Measurements from ENCODE around the gene BBS9.

BBS9 gene

DNA sequence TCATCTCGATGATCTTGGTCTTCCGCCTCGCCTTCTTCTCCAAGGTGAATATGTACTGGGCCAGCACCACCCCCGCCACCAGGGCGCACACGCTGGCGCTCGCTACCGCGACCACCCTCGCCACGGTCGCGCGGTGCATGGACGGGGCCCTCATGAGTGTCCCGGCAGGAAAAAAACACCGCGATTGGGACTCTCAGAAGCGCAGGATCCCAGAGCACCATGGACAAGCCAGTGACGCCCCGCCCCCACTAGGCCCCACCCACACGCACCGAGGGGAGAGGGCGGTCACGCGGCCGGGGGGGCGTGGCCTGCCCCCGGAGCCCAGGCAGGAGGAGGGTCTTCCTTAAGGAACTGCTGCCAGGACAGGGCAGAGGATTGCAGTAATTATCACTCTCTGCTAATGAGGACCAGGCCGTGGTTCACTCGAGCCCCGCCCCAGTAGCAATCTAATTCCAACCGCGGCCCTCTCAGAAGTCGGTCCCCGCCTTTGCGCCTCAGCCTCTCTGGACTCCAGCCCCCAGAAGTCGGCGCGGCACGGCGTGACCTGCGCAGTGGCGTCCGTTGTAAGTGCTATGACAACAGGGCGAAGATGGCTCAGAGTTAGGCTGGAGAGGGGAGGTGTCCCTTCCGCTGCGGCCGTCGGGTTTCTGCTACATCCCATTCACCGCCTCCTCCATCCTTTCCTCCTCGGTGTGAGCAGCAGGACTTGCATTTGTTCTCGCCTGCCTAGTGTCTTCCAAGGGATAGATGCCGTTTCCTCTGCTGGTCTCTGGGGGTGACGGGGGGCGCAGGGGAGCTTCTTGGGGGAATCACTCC is at the start of gene BBS9:
TSS of gene BBS9 (plus strand) at position 575 of the 816 bp plus-strand sequence. CDS start 16,689 bp downstream, outside the sequence.
- TF ChIP-seq, protein P1, sequence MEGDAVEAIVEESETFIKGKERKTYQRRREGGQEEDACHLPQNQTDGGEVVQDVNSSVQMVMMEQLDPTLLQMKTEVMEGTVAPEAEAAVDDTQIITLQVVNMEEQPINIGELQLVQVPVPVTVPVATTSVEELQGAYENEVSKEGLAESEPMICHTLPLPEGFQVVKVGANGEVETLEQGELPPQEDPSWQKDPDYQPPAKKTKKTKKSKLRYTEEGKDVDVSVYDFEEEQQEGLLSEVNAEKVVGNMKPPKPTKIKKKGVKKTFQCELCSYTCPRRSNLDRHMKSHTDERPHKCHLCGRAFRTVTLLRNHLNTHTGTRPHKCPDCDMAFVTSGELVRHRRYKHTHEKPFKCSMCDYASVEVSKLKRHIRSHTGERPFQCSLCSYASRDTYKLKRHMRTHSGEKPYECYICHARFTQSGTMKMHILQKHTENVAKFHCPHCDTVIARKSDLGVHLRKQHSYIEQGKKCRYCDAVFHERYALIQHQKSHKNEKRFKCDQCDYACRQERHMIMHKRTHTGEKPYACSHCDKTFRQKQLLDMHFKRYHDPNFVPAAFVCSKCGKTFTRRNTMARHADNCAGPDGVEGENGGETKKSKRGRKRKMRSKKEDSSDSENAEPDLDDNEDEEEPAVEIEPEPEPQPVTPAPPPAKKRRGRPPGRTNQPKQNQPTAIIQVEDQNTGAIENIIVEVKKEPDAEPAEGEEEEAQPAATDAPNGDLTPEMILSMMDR (conservative IDR thresholded peaks at IDR 0.05; ENCODE audit: control insufficient read depth, insufficient read depth, low read depth, low read length), result no peak
- DNase-seq (ENCODE audit: low read depth), result peak; percentile 93
- H3K4me3 ChIP-seq (ENCODE audit: control insufficient read depth, low read depth, low read length), result peak within 1 kb of the TSS; percentile 93

DNA sequence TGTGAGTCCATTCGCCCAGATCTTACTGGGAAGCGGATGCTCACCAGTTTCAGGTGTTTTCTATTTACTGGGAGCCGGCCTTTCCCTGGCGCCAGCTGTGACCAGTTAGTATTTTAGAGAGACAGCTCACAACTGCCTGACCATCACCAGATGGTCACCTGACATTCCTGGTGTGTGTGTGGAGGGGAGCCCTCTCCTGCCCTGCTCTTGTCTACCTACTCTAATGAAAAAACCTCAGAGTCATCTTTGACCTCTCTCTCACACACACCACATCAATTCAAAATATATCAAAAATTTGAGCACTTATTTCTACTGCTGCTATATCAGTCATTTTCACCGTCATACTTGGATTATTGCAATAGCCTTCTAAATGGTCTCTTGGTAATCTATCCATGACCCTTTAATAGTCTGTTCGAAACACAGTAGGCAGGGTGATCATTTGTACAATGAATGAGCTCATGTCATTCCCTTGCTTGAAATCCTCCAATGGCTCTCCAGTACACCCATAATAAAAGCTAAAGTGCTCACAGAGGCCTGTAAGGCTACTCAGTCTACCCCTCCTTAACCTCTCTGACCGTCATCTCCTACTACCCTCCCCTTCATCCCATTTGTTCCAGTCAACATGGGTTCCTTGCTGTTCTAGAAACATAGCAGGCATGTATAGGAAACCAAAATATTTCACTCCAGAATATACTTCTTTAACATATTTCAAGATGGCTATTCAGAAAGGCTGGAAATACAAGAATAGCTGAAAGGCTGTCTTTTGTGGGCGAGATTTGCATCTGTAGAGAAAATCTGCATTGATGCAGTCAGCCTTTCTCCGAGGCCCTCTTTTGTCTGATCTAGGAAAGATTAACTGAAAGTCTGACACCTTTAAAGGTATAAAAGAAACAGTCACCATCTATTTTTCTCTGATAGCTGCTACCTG is 49.3 kb upstream of the BBS9 start:
- no peak overlapping the region for H3K4me3 ChIP-seq (ENCODE audit: control insufficient read depth, low read depth, low read length)
- DNase-seq (ENCODE audit: low read depth), result no peak
- TF ChIP-seq, protein P1 (conservative IDR thresholded peaks at IDR 0.05; ENCODE audit: control insufficient read depth, insufficient read depth, low read depth, low read length), result no peak

DNA sequence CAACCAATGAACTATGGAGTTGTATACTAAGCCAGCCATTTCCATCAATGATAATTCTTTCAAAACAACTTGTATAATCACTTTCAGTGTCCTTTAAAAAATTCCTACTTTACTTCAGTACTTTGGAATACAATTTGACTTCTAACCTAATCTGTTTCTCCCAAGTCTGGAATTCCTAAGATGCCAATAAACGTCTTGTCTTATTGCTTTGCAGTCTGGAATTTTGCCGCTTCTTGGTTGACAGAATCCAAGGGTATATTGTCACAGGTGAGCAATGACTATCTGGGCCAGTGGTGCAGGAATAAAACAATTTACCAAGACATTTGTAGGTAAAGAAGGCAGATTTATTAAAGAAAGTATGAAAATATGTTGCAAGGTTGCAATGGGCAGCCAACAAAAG is 42.0 kb upstream of the BBS9 start:
- TF ChIP-seq, protein P1 (conservative IDR thresholded peaks at IDR 0.05; ENCODE audit: control insufficient read depth, insufficient read depth, low read depth, low read length), result no peak
- H3K4me3 ChIP-seq (ENCODE audit: control insufficient read depth, low read depth, low read length), result no peak overlapping the region
- no peak for DNase-seq (ENCODE audit: low read depth)

DNA sequence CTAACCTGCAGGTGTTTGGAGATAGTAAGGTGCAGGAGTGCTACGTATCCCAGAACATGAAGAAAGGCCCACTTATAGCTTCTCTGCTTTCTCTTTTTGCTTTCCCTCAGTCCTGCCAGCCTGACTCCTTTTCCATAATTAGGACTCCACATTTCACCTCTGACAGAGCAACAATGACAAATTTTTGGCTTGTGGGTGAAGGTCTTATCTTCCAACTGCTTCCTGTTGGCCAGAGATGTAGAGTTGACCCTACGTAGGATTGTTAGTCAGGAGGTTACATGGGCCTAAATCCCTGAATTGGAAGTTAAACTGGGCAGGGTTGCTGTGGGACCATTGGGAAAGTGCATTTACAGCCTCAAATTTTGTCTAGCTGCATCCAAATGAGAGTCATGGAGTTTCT is 41.5 kb upstream of the BBS9 start:
- TF ChIP-seq, protein P1 (conservative IDR thresholded peaks at IDR 0.05; ENCODE audit: control insufficient read depth, insufficient read depth, low read depth, low read length), result no peak
- DNase-seq (ENCODE audit: low read depth), result no peak
- no peak overlapping the region for H3K4me3 ChIP-seq (ENCODE audit: control insufficient read depth, low read depth, low read length)

DNA sequence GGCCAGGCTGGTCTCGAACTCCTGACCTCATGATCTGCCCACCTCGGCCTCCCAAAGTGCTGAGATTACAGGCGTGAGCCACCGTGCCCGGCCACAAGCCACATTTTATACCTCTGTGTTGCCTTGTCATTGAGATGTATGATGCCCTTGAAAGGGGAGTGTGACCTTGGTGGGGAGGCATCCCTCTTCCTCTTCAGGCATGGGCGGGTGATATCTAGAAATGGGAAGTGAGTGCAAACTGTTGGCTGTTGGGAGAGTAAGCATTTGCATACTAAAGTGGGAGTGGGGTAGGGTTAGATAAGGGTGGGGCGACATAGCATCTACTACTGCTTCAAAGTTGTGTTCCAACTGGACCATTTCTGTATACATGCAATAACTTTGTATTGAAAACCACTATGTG is 40.2 kb upstream of the BBS9 start:
- H3K4me3 ChIP-seq (ENCODE audit: control insufficient read depth, low read depth, low read length), result no peak overlapping the region
- no peak for DNase-seq (ENCODE audit: low read depth)
- TF ChIP-seq, protein P1 (conservative IDR thresholded peaks at IDR 0.05; ENCODE audit: control insufficient read depth, insufficient read depth, low read depth, low read length), result no peak

DNA sequence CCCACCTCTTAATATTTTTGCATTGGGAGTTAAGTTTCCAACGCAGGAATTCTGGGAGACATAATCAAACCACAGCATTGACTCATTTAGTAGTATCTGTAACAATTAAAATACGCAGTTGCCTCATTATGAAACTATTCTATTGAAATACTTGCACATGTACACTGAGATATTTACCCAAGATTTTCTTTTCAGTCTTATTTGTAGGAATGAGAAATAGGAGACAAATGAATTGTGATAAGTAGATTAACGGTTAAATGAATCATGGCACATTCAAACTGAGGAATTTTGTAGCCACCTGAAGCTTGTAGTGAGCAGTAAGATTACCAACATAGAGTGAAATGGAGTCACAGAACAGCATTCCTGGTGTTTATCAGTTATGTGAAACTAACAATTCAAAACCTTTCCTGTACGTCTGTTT is 38.2 kb upstream of the BBS9 start:
- no peak overlapping the region for H3K4me3 ChIP-seq (ENCODE audit: control insufficient read depth, low read depth, low read length)
- DNase-seq (ENCODE audit: low read depth), result peak; percentile 18
- TF ChIP-seq, protein P1 (conservative IDR thresholded peaks at IDR 0.05; ENCODE audit: control insufficient read depth, insufficient read depth, low read depth, low read length), result no peak
